Activated CD4-positive, alpha-beta T cell treated with anti-CD3 and anti-CD28 coated beads, Interleukin-10, Interleukin-2, amounts not matched to agents 100 ng/mL and 50 ng/mL, durations not matched to agents 16 hours and 8 hours (primary cell): ENCODE results near the gene CASD1.

Experiments used
- DNase-seq: peaks from one replicate; pipeline ENCODE4 v3.0.0-alpha.2; 2020

Gene CASD1

GRCh38 chr7:94509264-94509886, at the start of gene CASD1:
Gene CASD1, plus strand, starts transcription at chr7:94509809. Its CDS starts 276 bp downstream, at chr7:94510085.
- DNase-seq, result peak; percentile 74

GRCh38 chr7:94466516-94466915, 43.1 kb upstream of the CASD1 start:
- DNase-seq, result no peak

- DNase-seq, result no peak
Observed at GRCh38 chr7:94471604-94472003, 38.0 kb upstream of the CASD1 start.

GRCh38 chr7:94472608-94473007, 37.0 kb upstream of the CASD1 start:
- peak; percentile 37 for DNase-seq

- no peak for DNase-seq
Observed at GRCh38 chr7:94476251-94476840, 33.3 kb upstream of the CASD1 start.

- no peak for DNase-seq
Observed at GRCh38 chr7:94477878-94478277, 31.7 kb upstream of the CASD1 start.

GRCh38 chr7:94478648-94479214, 30.9 kb upstream of the CASD1 start:
- no peak for DNase-seq

- DNase-seq, result no peak
Observed at GRCh38 chr7:94481279-94481678, 28.3 kb upstream of the CASD1 start.

GRCh38 chr7:94482796-94483195, 26.8 kb upstream of the CASD1 start:
- no peak for DNase-seq

- no peak for DNase-seq
Observed at GRCh38 chr7:94483843-94484242, 25.8 kb upstream of the CASD1 start.

GRCh38 chr7:94486216-94486615, 23.4 kb upstream of the CASD1 start:
- DNase-seq, result no peak

- DNase-seq, result no peak
Observed at GRCh38 chr7:94491410-94491809, 18.2 kb upstream of the CASD1 start.

- peak; percentile 60 for DNase-seq
Observed at GRCh38 chr7:94492601-94493000, 17.0 kb upstream of the CASD1 start.

GRCh38 chr7:94497874-94498670, 11.5 kb upstream of the CASD1 start:
- no peak for DNase-seq

- DNase-seq, result no peak
Observed at GRCh38 chr7:94498918-94499317, 10.7 kb upstream of the CASD1 start.

GRCh38 chr7:94507462-94507861, 2.1 kb upstream of the CASD1 start:
- no peak for DNase-seq

GRCh38 chr7:94507962-94508361, 1.6 kb upstream of the CASD1 start:
- no peak for DNase-seq

- DNase-seq, result peak; percentile 73
Observed at GRCh38 chr7:94509887-94510581, 425 bp downstream of the CASD1 start.

GRCh38 chr7:94510582-94511496, 1.2 kb downstream of the CASD1 start:
- peak; percentile 58 for DNase-seq

GRCh38 chr7:94511718-94512117, 2.1 kb downstream of the CASD1 start:
- DNase-seq, result peak; percentile 18

- no peak for DNase-seq
Observed at GRCh38 chr7:94512735-94513564, 3.3 kb downstream of the CASD1 start.
